Central memory CD8-positive, alpha-beta T cell (primary cell): ENCODE data around the gene BTRC.
A peak's percentile ranks its signal among the peaks of the same experiment; 100 is the strongest.

Experiments used
- ATAC-seq: fragments of 150-1000 bp; cut with Tn5 transposase; replicated peaks from 2 replicates; pipeline ENCODE4 v1.10.0; 2022; ENCODE audit warnings: mild to moderate bottlenecking, moderate FRiP score, moderate number of reproducible peaks; ENCODE audit not compliant: poor library complexity, severe bottlenecking; ENCODE audit errors: extremely low read depth
- DNase-seq, 2 donors: peaks; one replicate each; pipeline ENCODE4 v3.0.0; 2021; ENCODE audit warnings: low spot score in 2 of 2
- H3K27ac Mint-ChIP-seq: one replicate; pipeline ENCODE4 v1.8.0; 2022; ENCODE audit warnings: low read depth, mild to moderate bottlenecking, moderate library complexity, mixed read lengths
- H3K27me3 Mint-ChIP-seq: one replicate; pipeline ENCODE4 v1.8.0; 2022; ENCODE audit warnings: mixed read lengths
- H3K36me3 Mint-ChIP-seq: one replicate; pipeline ENCODE4 v1.8.0; 2022; ENCODE audit warnings: mild to moderate bottlenecking, moderate library complexity, mixed read lengths; ENCODE audit not compliant: insufficient read depth
- H3K4me1 Mint-ChIP-seq: one replicate; pipeline ENCODE4 v1.8.0; 2022; ENCODE audit warnings: mixed read lengths
- H3K4me3 Mint-ChIP-seq: one replicate; pipeline ENCODE4 v1.8.0; 2022; ENCODE audit warnings: mild to moderate bottlenecking, moderate library complexity, mixed read lengths
- H3K9me3 Mint-ChIP-seq: one replicate; pipeline ENCODE4 v1.8.0; 2022; ENCODE audit warnings: mixed read lengths

Gene BTRC

GRCh38 chr10:101575091-101575490 lies 221.1 kb downstream of the BTRC start:
- Mint-ChIP-seq H3K4me3 (no peak overlapping the region), H3K36me3 (peaks cover 2% of the 10 kb centered on the region), H3K4me1 (peaks cover 5% of the 10 kb centered on the region), H3K27ac (no peak overlapping the region), H3K27me3 (peaks cover under 1% of the 10 kb centered on the region), H3K9me3 (no peaks in the 10 kb centered on the region)
- ATAC-seq (no peak), DNase-seq (no peak)

GRCh38 chr10:101575580-101576210 lies 221.7 kb downstream of the BTRC start:
- ATAC-seq (no peak), DNase-seq (no peak)
- Mint-ChIP-seq H3K9me3 (no peaks in the 10 kb centered on the region), H3K4me3 (no peak overlapping the region), H3K27me3 (no peaks in the 10 kb centered on the region), H3K36me3 (peaks cover 1% of the 10 kb centered on the region), H3K4me1 (peaks cover 2% of the 10 kb centered on the region), H3K27ac (no peak overlapping the region)

- Mint-ChIP-seq H3K4me1 (no peaks in the 10 kb centered on the region), H3K9me3 (no peaks in the 10 kb centered on the region), H3K4me3 (no peak overlapping the region), H3K27ac (no peak overlapping the region), H3K36me3 (no peaks in the 10 kb centered on the region), H3K27me3 (no peaks in the 10 kb centered on the region)
- DNase-seq (no peak), ATAC-seq (no peak)
Measured at GRCh38 chr10:101576211-101576863, 222.4 kb downstream of the BTRC start.

GRCh38 chr10:101577121-101577871 lies 223.3 kb downstream of the BTRC start:
- H3K4me1 Mint-ChIP-seq, result no peaks in the 10 kb centered on the region
- ATAC-seq (no peak), DNase-seq (no peak)
- H3K27ac Mint-ChIP-seq, result peak overlapping the region; percentile 32
- no peaks in the 10 kb centered on the region for H3K9me3 Mint-ChIP-seq
- peaks cover 5% of the 10 kb centered on the region for H3K36me3 Mint-ChIP-seq
- H3K4me3 Mint-ChIP-seq, result no peak overlapping the region
- H3K27me3 Mint-ChIP-seq, result no peaks in the 10 kb centered on the region

GRCh38 chr10:101578192-101578591 lies 224.2 kb downstream of the BTRC start:
- DNase-seq (no peak), ATAC-seq (no peak)

GRCh38 chr10:101578803-101579515 lies 225.0 kb downstream of the BTRC start:
- Mint-ChIP-seq H3K27ac (peak overlapping the region; percentile 29), H3K4me1 (no peaks in the 10 kb centered on the region), H3K36me3 (peaks cover 5% of the 10 kb centered on the region), H3K9me3 (no peaks in the 10 kb centered on the region), H3K27me3 (no peaks in the 10 kb centered on the region), H3K4me3 (no peak overlapping the region)
- no peak for DNase-seq
- no peak for ATAC-seq

More at GRCh38 chr10:101578192-101578591, 224.2 kb downstream of the BTRC start:
- H3K4me1 Mint-ChIP-seq, result no peaks in the 10 kb centered on the region
- H3K36me3 Mint-ChIP-seq, result peaks cover 5% of the 10 kb centered on the region
- peak overlapping the region; percentile 29 for H3K27ac Mint-ChIP-seq
- no peak overlapping the region for H3K4me3 Mint-ChIP-seq
- H3K9me3 Mint-ChIP-seq, result no peaks in the 10 kb centered on the region
- H3K27me3 Mint-ChIP-seq, result no peaks in the 10 kb centered on the region

- DNase-seq, result no peak
Measured at GRCh38 chr10:101579516-101579870, 225.5 kb downstream of the BTRC start.

GRCh38 chr10:101580486-101581399 lies 226.8 kb downstream of the BTRC start:
- Mint-ChIP-seq H3K36me3 (peaks cover 10% of the 10 kb centered on the region), H3K27ac (no peak overlapping the region)

More at GRCh38 chr10:101579516-101579870, 225.5 kb downstream of the BTRC start:
- H3K9me3 Mint-ChIP-seq, result no peaks in the 10 kb centered on the region
- H3K27me3 Mint-ChIP-seq, result no peaks in the 10 kb centered on the region
- ATAC-seq, result no peak
- H3K4me1 Mint-ChIP-seq, result peaks cover 3% of the 10 kb centered on the region
- no peak overlapping the region for H3K27ac Mint-ChIP-seq
- peaks cover 7% of the 10 kb centered on the region for H3K36me3 Mint-ChIP-seq
- no peak overlapping the region for H3K4me3 Mint-ChIP-seq

GRCh38 chr10:101585841-101586240 lies 231.9 kb downstream of the BTRC start:
- H3K36me3 Mint-ChIP-seq, result peaks cover 21% of the 10 kb centered on the region
- DNase-seq (no peak), ATAC-seq (no peak)
- H3K4me1 Mint-ChIP-seq, result peaks cover 40% of the 10 kb centered on the region
- no peak overlapping the region for H3K4me3 Mint-ChIP-seq
- no peak overlapping the region for H3K27ac Mint-ChIP-seq
- H3K9me3 Mint-ChIP-seq, result no peaks in the 10 kb centered on the region
- no peaks in the 10 kb centered on the region for H3K27me3 Mint-ChIP-seq

More at GRCh38 chr10:101580486-101581399, 226.8 kb downstream of the BTRC start:
- DNase-seq (no peak), ATAC-seq (no peak)
- Mint-ChIP-seq H3K9me3 (no peaks in the 10 kb centered on the region), H3K27me3 (no peaks in the 10 kb centered on the region), H3K4me1 (peaks cover 11% of the 10 kb centered on the region), H3K4me3 (no peak overlapping the region)

GRCh38 chr10:101587725-101588653 lies 234.0 kb downstream of the BTRC start, which contains the start of the genes DPCD and POLL:
DPCD (plus strand) TSS chr10:101588321; CDS start chr10:101588337, 16 bp downstream.
POLL (minus strand) TSS chr10:101588257; CDS start chr10:101587360, 897 bp downstream.
- Mint-ChIP-seq H3K4me1 (peaks cover 40% of the 10 kb centered on the region), H3K36me3 (peaks cover 16% of the 10 kb centered on the region), H3K27ac (peak within 1 kb of the TSS; percentile 80), H3K27me3 (no peaks in the 10 kb centered on the region), H3K4me3 (peak within 1 kb of the TSS; percentile 94), H3K9me3 (no peaks in the 10 kb centered on the region)
- ATAC-seq, result peak; percentile 93
- DNase-seq, result peak; percentile 79 to 81

GRCh38 chr10:101588879-101589278 lies 234.9 kb downstream of the BTRC start:
- Mint-ChIP-seq H3K27me3 (no peaks in the 10 kb centered on the region), H3K4me1 (peaks cover 40% of the 10 kb centered on the region), H3K9me3 (no peaks in the 10 kb centered on the region), H3K4me3 (peak overlapping the region; percentile 94), H3K36me3 (peaks cover 18% of the 10 kb centered on the region), H3K27ac (no peak overlapping the region)
- DNase-seq, result no peak
- ATAC-seq, result no peak
